Caco-2 (cell line): Measurements from ENCODE around the gene TAAR6. TPM values are rescaled to one million over a fixed set of nuclear protein-coding genes. Genes with fewer than 3 reads are reported as not detected.

ENCODE experiments used
- BruUV-seq: library from RNA; stranded (reverse); fragments of 400-500 nt; replicated peaks from 2 replicates; lab custom pipeline; 2021; lab: Mats Ljungman, UMichigan
- CTCF ChIA-PET: fragments of 300-600 bp; sonication (Branson Sonifier 250); formaldehyde crosslinking; loops from one replicate; lab custom pipeline; 2022; ENCODE audit warnings: antibody characterized with exemption; lab: Charles Lee
- POLR2A ChIA-PET: fragments of 300-600 bp; sonication (Branson Sonifier 250); formaldehyde crosslinking; loops from one replicate; lab custom pipeline; 2022; ENCODE audit warnings: antibody characterized with exemption; lab: Charles Lee
- DNase-seq, 2 experiments: peaks; one replicate each; pipeline versions ENCODE4 v3.0.0 to v3.0.0-alpha.2; 2020 to 2022
- H3K27me3 ChIP-seq: replicated peaks from 2 replicates; pipeline ENCODE4 v1.6.0; 2011; ENCODE audit warnings: low read length; ENCODE audit not compliant: control insufficient read depth, insufficient read depth
- H3K36me3 ChIP-seq: 2 replicates; pipeline ENCODE4 v1.5.1; 2011; ENCODE audit warnings: low read length; ENCODE audit not compliant: control insufficient read depth, insufficient read depth
- H3K4me1 ChIP-seq: fragments of 250-450 bp; sonication (Bioruptor Pico); 2 replicates; pipeline ENCODE4 v1.5.1; 2020; ENCODE audit warnings: mild to moderate bottlenecking
- H3K4me3 ChIP-seq: 2 replicates; pipeline ENCODE4 v1.5.1; 2011; ENCODE audit warnings: low read depth, mild to moderate bottlenecking, control low read depth, low read length
- H3K9me3 ChIP-seq: fragments of 250-450 bp; sonication (Bioruptor Pico); 2 replicates; pipeline ENCODE4 v1.5.1; 2020; ENCODE audit warnings: mild to moderate bottlenecking, moderate library complexity
- H3K27ac Mint-ChIP-seq: one replicate; pipeline ENCODE4 v1.8.0; 2022; ENCODE audit warnings: mixed read lengths; ENCODE audit not compliant: unreplicated experiment
- H3K27me3 Mint-ChIP-seq: one replicate; pipeline ENCODE4 v1.8.0; 2022; ENCODE audit warnings: mixed read lengths; ENCODE audit not compliant: insufficient read depth, unreplicated experiment
- H3K36me3 Mint-ChIP-seq: one replicate; pipeline ENCODE4 v1.8.0; 2022; ENCODE audit warnings: mild to moderate bottlenecking, mixed read lengths; ENCODE audit not compliant: insufficient read depth, unreplicated experiment
- H3K4me1 Mint-ChIP-seq: one replicate; pipeline ENCODE4 v1.8.0; 2022; ENCODE audit warnings: low read depth, mixed read lengths; ENCODE audit not compliant: unreplicated experiment
- H3K4me3 Mint-ChIP-seq: one replicate; pipeline ENCODE4 v1.8.0; 2022; ENCODE audit warnings: mild to moderate bottlenecking, moderate library complexity, mixed read lengths; ENCODE audit not compliant: unreplicated experiment
- H3K9me3 Mint-ChIP-seq: one replicate; pipeline ENCODE4 v1.8.0; 2022; ENCODE audit warnings: mixed read lengths; ENCODE audit not compliant: unreplicated experiment
- intact Hi-C: fragments of 100-400 bp; cut with micrococcal nuclease; formaldehyde crosslinking; loops from one replicate; pipeline ENCODE4 v1.10.0; 2022; ENCODE audit not compliant: unreplicated experiment
- total RNA-seq: library from RNA; stranded (reverse); gene quantifications from 2 replicates; pipeline ENCODE4 v1.2.3, GENCODE V29; 2022
- TF ChIP-seq, protein P1 (sequence below), 2 experiments: fragments of 200-600 bp in 1 of 2; IDR thresholded peaks; 1 replicate in 1 of 2; 2 replicates in 1 of 2; pipeline versions ENCODE4 v1.5.1 to v1.8.0; 2011 to 2022; ENCODE audit warnings: antibody characterized with exemption in 1 of 2, control low read depth in 1 of 2, inconsistent platforms in 1 of 2, low read depth in 1 of 2, low read length in 1 of 2, mild to moderate bottlenecking in 1 of 2, moderate library complexity in 1 of 2; ENCODE audit not compliant: insufficient read depth in 1 of 2, severe bottlenecking in 1 of 2, unreplicated experiment in 1 of 2

The TAAR6 gene
- total RNA-seq, 1 experiment from 2014 or later, result not detected

- POLR2A ChIA-PET, result no interaction called here
- BruUV-seq, result no TSS peak
Measured at GRCh38 chr6:132589454-132589853, 19.3 kb downstream of the TAAR6 start, which contains the start of gene TAAR5. Gene TAAR5 (minus strand): TSS chr6:132589741. CDS start chr6:132589686, 55 bp downstream.

DNA sequence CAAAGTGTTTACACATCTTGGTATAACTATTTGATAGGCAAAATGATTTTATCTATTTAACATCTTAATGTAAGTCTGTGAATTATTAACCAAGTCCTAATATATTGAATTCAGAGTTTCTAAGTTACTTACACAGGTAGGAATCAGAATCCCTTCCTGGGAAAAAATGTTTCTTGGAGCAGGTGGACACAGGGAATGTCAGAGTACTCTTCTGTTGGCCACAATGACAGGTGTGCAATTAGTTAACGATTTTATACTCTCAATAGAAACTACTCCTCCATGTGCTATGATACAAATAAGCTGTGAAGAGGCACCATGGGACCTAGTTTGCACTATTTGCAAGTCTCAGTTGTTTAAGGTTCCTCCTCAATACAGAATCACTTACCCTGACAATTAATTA is 20.2 kb downstream of the TAAR6 start:
- Mint-ChIP-seq H3K36me3 (no peaks in the 10 kb centered on the region), H3K9me3 (no peaks in the 10 kb centered on the region), H3K27ac (no peak overlapping the region), H3K4me1 (no peaks in the 10 kb centered on the region), H3K4me3 (no peak overlapping the region), H3K27me3 (no peaks in the 10 kb centered on the region)
- no peaks in the 10 kb centered on the region for H3K9me3 ChIP-seq
- CTCF ChIA-PET, result no interaction called here
- POLR2A ChIA-PET, result no interaction called here
- TF ChIP-seq, protein P1, sequence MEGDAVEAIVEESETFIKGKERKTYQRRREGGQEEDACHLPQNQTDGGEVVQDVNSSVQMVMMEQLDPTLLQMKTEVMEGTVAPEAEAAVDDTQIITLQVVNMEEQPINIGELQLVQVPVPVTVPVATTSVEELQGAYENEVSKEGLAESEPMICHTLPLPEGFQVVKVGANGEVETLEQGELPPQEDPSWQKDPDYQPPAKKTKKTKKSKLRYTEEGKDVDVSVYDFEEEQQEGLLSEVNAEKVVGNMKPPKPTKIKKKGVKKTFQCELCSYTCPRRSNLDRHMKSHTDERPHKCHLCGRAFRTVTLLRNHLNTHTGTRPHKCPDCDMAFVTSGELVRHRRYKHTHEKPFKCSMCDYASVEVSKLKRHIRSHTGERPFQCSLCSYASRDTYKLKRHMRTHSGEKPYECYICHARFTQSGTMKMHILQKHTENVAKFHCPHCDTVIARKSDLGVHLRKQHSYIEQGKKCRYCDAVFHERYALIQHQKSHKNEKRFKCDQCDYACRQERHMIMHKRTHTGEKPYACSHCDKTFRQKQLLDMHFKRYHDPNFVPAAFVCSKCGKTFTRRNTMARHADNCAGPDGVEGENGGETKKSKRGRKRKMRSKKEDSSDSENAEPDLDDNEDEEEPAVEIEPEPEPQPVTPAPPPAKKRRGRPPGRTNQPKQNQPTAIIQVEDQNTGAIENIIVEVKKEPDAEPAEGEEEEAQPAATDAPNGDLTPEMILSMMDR (IDR thresholded peaks at IDR 0.05; ENCODE audit: insufficient read depth in 1 of 2, low read depth in 1 of 2, low read length in 1 of 2, severe bottlenecking in 1 of 2, unreplicated experiment in 1 of 2), result no peak
- intact Hi-C loops, result loop anchor here (10.0 kb wide), 1 partner anchor 56 kb away; the partner anchor contains the start of gene TAAR9
- BruUV-seq, result no TSS peak
- no peak overlapping the region for H3K4me3 ChIP-seq
- H3K36me3 ChIP-seq, result no peaks in the 10 kb centered on the region
- H3K27me3 ChIP-seq, result no peaks in the 10 kb centered on the region
- no peaks in the 10 kb centered on the region for H3K4me1 ChIP-seq
- DNase-seq, result no peak

More at GRCh38 chr6:132589454-132589853, 19.3 kb downstream of the TAAR6 start, which contains the start of gene TAAR5:
- intact Hi-C loops, result no loop called here
- H3K27ac Mint-ChIP-seq, result no peak within 1 kb of the TSS
- TF ChIP-seq, protein P1 (IDR thresholded peaks at IDR 0.05; ENCODE audit: insufficient read depth in 1 of 2, low read depth in 1 of 2, low read length in 1 of 2, severe bottlenecking in 1 of 2, unreplicated experiment in 1 of 2), result no peak
- H3K27me3 Mint-ChIP-seq, result no peaks in the 10 kb centered on the region
- Histone ChIP-seq H3K9me3 (no peaks in the 10 kb centered on the region), H3K4me1 (no peaks in the 10 kb centered on the region), H3K27me3 (no peaks in the 10 kb centered on the region), H3K36me3 (no peaks in the 10 kb centered on the region), H3K4me3 (no peak within 1 kb of the TSS)
- no peaks in the 10 kb centered on the region for H3K4me1 Mint-ChIP-seq
- no peak within 1 kb of the TSS for H3K4me3 Mint-ChIP-seq
- CTCF ChIA-PET, result interaction anchor here (0.7 kb wide), 2 partner anchors 171 to 1265 kb away, joined by 6 to 7 read pairs; no protein-coding TSS in a partner anchor
- H3K36me3 Mint-ChIP-seq, result no peaks in the 10 kb centered on the region
- DNase-seq, result no peak
- H3K9me3 Mint-ChIP-seq, result no peaks in the 10 kb centered on the region

DNA sequence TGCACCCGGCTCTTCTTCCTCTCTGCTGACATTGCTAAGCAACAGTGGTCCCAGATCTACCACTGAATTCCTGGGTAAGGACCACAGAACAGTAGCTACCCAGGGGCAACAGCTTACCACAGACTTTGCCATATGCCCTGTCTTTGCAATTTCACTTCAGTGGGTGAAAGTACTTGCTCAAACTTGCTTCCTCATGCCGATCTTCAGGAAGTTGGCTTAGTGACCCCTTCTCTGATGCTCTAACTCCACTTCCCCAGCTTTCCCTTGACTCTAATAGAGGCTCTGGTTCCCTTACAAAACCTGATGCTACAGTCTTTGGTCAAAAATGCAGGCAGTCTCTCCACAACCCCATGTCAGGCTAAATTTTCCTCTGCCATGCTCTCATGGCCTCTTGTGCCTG is 22.7 kb downstream of the TAAR6 start:
- no peaks in the 10 kb centered on the region for H3K4me1 ChIP-seq
- Mint-ChIP-seq H3K27ac (no peak overlapping the region), H3K4me1 (no peaks in the 10 kb centered on the region), H3K4me3 (no peak overlapping the region), H3K27me3 (no peaks in the 10 kb centered on the region), H3K9me3 (no peaks in the 10 kb centered on the region), H3K36me3 (no peaks in the 10 kb centered on the region)
- H3K36me3 ChIP-seq, result no peaks in the 10 kb centered on the region
- intact Hi-C loops, result loop anchor here (10.0 kb wide), 1 partner anchor 58 kb away; the partner anchor contains the start of gene TAAR9
- no peaks in the 10 kb centered on the region for H3K27me3 ChIP-seq
- H3K4me3 ChIP-seq, result no peak overlapping the region
- ChIA-PET POLR2A (no interaction called here), CTCF (no interaction called here)
- BruUV-seq, result no TSS peak
- TF ChIP-seq, protein P1 (IDR thresholded peaks at IDR 0.05; ENCODE audit: insufficient read depth in 1 of 2, low read depth in 1 of 2, low read length in 1 of 2, severe bottlenecking in 1 of 2, unreplicated experiment in 1 of 2), result no peak
- no peaks in the 10 kb centered on the region for H3K9me3 ChIP-seq
- DNase-seq, result no peak
